Esophagus muscularis mucosa (tissue), 4 donors: ENCODE measurements around the gene DOK3. TPM values are rescaled to one million over a fixed set of nuclear protein-coding genes. Genes with fewer than 3 reads are reported as not detected.
A peak's percentile ranks its signal among the peaks of the same experiment; 100 is the strongest.

ENCODE experiments used
- DNase-seq: peaks from one replicate; pipeline ENCODE4 v3.0.0-alpha.2; 2017; ENCODE audit errors: extremely low spot score
- H3K27ac ChIP-seq, 4 donors: fragments of 200-600 bp; sonication (generic); replicated peaks in 1 of 4; 1 replicate in 3 of 4; 2 replicates in 1 of 4; pipeline ENCODE4 v1.5.1; 2016 to 2019; ENCODE audit warnings: mild to moderate bottlenecking in 1 of 4
- H3K27me3 ChIP-seq, 4 donors: fragments of 200-600 bp; sonication (generic); one replicate each; pipeline versions ENCODE4 v1.5.1 to v1.6.0; 2016 to 2019
- H3K36me3 ChIP-seq, 4 donors: fragments of 200-600 bp; sonication (generic); one replicate each; pipeline ENCODE4 v1.5.1; 2016 to 2019
- H3K4me1 ChIP-seq, 4 donors: fragments of 200-600 bp; sonication (generic); one replicate each; pipeline ENCODE4 v1.5.1; 2016 to 2019
- H3K4me3 ChIP-seq, 4 donors: fragments of 200-600 bp; sonication (generic); 1 replicate in 2 of 4; 2 replicates in 2 of 4; pipeline ENCODE4 v1.5.1; 2016 to 2019; ENCODE audit warnings: mild to moderate bottlenecking in 4 of 4, moderate library complexity in 1 of 4
- H3K9me3 ChIP-seq, 4 donors: fragments of 200-600 bp; sonication (generic); 1 replicate in 3 of 4; 2 replicates in 1 of 4; pipeline ENCODE4 v1.5.1; 2016 to 2019
- CTCF ChIP-seq, 3 experiments: fragments of 200-600 bp in 2 of 3; fragments of 450-650 bp in 1 of 3; sonication (generic) in 2 of 3; IDR thresholded peaks; one replicate each; pipeline ENCODE4 v1.5.1; 2017 to 2019; ENCODE audit warnings: antibody characterized with exemption in 3 of 3, mild to moderate bottlenecking in 2 of 3, moderate library complexity in 1 of 3
- EP300 ChIP-seq: sonication (generic); formaldehyde crosslinking; IDR thresholded peaks from one replicate; pipeline ENCODE4 v1.6.1; 2017; ENCODE audit warnings: antibody characterized with exemption
- POLR2A ChIP-seq: fragments of 450-650 bp; IDR thresholded peaks from one replicate; pipeline ENCODE4 v1.6.1; 2017; ENCODE audit warnings: antibody characterized with exemption, moderate library complexity, mild to moderate bottlenecking, low read depth
- POLR2AphosphoS5 ChIP-seq, 2 donors: sonication (generic); formaldehyde crosslinking; IDR thresholded peaks; one replicate each; pipeline ENCODE4 v1.6.1; 2017; ENCODE audit warnings: antibody characterized with exemption in 2 of 2
- WGBS: methylation state at CpG from one replicate; pipeline ENCODE4 v1.1.5; 2018; 5-methylcytosine and 5-hydroxymethylcytosine counted together
- intact Hi-C: fragments of 100-400 bp; cut with DNase I; formaldehyde crosslinking; loops from one replicate; pipeline ENCODE4 v1.15.1; 2023
- total RNA-seq, 4 donors: library from RNA; depleted of rRNA; stranded (reverse); fragments of >200 nt; gene quantifications; one replicate each; pipeline versions ENCODE4 v1.1.0 to v1.2.1, GENCODE V29; 2016

Gene DOK3
- total RNA-seq, 4 donors from 2014 or later = 6.7 to 15.2 (median 7.5) TPM

- H3K36me3 ChIP-seq = peaks cover 8 to 80% (median 64%) of the 10 kb centered on the region in 4 donors
- no peaks in the 10 kb centered on the region for H3K27me3 ChIP-seq
- no peak for TF ChIP-seq EP300
- no peak for TF ChIP-seq POLR2A
- no peak for TF ChIP-seq CTCF (IDR thresholded peaks at IDR 0.05)
- TF ChIP-seq POLR2AphosphoS5 (IDR thresholded peaks at IDR 0.05) = peak; percentile 40 to 44
- H3K4me1 ChIP-seq = peaks cover 4 to 22% (median 18%) of the 10 kb centered on the region in 4 donors
- 72% methylated on average over 27 of the region's 27 CpGs for WGBS
- H3K27ac ChIP-seq = peak overlapping the region; percentile 26 to 72 (median 48)
- no peak overlapping the region for H3K4me3 ChIP-seq
- no peak for DNase-seq
- intact Hi-C loops = no loop called here
- no peaks in the 10 kb centered on the region for H3K9me3 ChIP-seq
These were observed 47.5 kb downstream of the DOK3 start for GRCh38 chr5:177462021-177462670.

GRCh38 chr5:177459819-177460628 is 49.6 kb downstream of the DOK3 start:
- WGBS = 91% methylated on average over 25 of the region's 28 CpGs
- Histone ChIP-seq H3K36me3 (peaks cover 0 to 59% (median 48%) of the 10 kb centered on the region in 4 donors), H3K9me3 (no peaks in the 10 kb centered on the region), H3K4me1 (peaks cover 26 to 43% (median 34%) of the 10 kb centered on the region in 4 donors), H3K27ac (no peak overlapping the region), H3K4me3 (no peak overlapping the region), H3K27me3 (no peaks in the 10 kb centered on the region)
- intact Hi-C loops = loop anchor here (10.0 kb wide), 1 partner anchor 145 kb away; the partner anchor contains the start of gene MXD3
- no peak for DNase-seq
- TF ChIP-seq EP300 (no peak), CTCF (IDR thresholded peaks at IDR 0.05) (no peak), POLR2A (no peak), POLR2AphosphoS5 (IDR thresholded peaks at IDR 0.05) (no peak)

GRCh38 chr5:177459357-177459756 is 50.3 kb downstream of the DOK3 start:
- WGBS = 87% methylated on average over 11 of the region's 11 CpGs
- DNase-seq = no peak
- H3K4me3 ChIP-seq = no peak overlapping the region
- H3K27me3 ChIP-seq = no peaks in the 10 kb centered on the region
- peaks cover 28 to 47% (median 39%) of the 10 kb centered on the region in 4 donors for H3K4me1 ChIP-seq
- no peak overlapping the region for H3K27ac ChIP-seq
- H3K9me3 ChIP-seq = no peaks in the 10 kb centered on the region
- TF ChIP-seq POLR2AphosphoS5 (IDR thresholded peaks at IDR 0.05) (no peak), POLR2A (no peak), CTCF (IDR thresholded peaks at IDR 0.05) (no peak), EP300 (no peak)
- peaks cover 0 to 52% (median 42%) of the 10 kb centered on the region in 4 donors for H3K36me3 ChIP-seq
- intact Hi-C loops = loop anchor here (10.0 kb wide), 1 partner anchor 145 kb away; the partner anchor contains the start of gene MXD3

- H3K27me3 ChIP-seq = no peaks in the 10 kb centered on the region
- no peak overlapping the region for H3K27ac ChIP-seq
- H3K4me1 ChIP-seq = peaks cover 32 to 51% (median 44%) of the 10 kb centered on the region in 4 donors
- WGBS = 80% methylated on average over 12 of the region's 14 CpGs
- no peak overlapping the region for H3K4me3 ChIP-seq
- DNase-seq = no peak
- H3K9me3 ChIP-seq = no peaks in the 10 kb centered on the region
- H3K36me3 ChIP-seq = peaks cover 0 to 51% (median 39%) of the 10 kb centered on the region in 4 donors
- TF ChIP-seq POLR2A = no peak
- no peak for TF ChIP-seq POLR2AphosphoS5 (IDR thresholded peaks at IDR 0.05)
- TF ChIP-seq CTCF (IDR thresholded peaks at IDR 0.05) = no peak
- TF ChIP-seq EP300 = no peak
- intact Hi-C loops = loop anchor here (10.0 kb wide), 1 partner anchor 144 kb away; the partner anchor contains the start of gene MXD3
These were observed 50.7 kb downstream of the DOK3 start for GRCh38 chr5:177458912-177459350.
